Brain pericyte (primary cell): ENCODE measurements around the gene MAGEC3.

Experiments used
- DNase-seq: peaks from one replicate; pipeline ENCODE4 v3.0.0-alpha.2; 2012; ENCODE audit warnings: low read depth, low spot score

MAGEC3 gene

GRCh38 chrX:141947350-141947749 lies 109.2 kb downstream of the MAGEC3 start:
- no peak for DNase-seq
